ENCODE data around the gene RPRD2.
"Not testable (repeated sequence)": the region's sequence is repeated elsewhere in the genome, so short reads cannot be mapped to it uniquely, and the experiment has no call there.

- not testable (repeated sequence) for TF ChIP-seq CTCF (IDR thresholded peaks at IDR 0.05; ENCODE audit: poor library complexity, severe bottlenecking); EZH2 (IDR thresholded peaks at IDR 0.05; ENCODE audit: borderline replicate concordance, insufficient read depth, low read length, poor library complexity, severe bottlenecking); EP300 (conservative IDR thresholded peaks at IDR 0.05; ENCODE audit: poor library complexity, severe bottlenecking); RAD21 (conservative IDR thresholded peaks at IDR 0.05); POLR2AphosphoS5 (IDR thresholded peaks at IDR 0.05); TAF1 (IDR thresholded peaks at IDR 0.05; ENCODE audit: low read depth); MXI1 (conservative IDR thresholded peaks at IDR 0.05; ENCODE audit: poor library complexity, severe bottlenecking)
Measured at GRCh38 chr1:150314691-150315090, 49.3 kb upstream of the RPRD2 start.
